Panc1 (cell line): Measurements from ENCODE around the gene ZFP28.

Experiments
- CTCF ChIP-seq: fragments of 450-650 bp; IDR thresholded peaks from 2 replicates; pipeline ENCODE4 v1.5.1; 2017; ENCODE audit warnings: mild to moderate bottlenecking
- POLR2AphosphoS5 ChIP-seq: IDR thresholded peaks from 2 replicates; pipeline ENCODE4 v1.6.1; 2012; ENCODE audit warnings: mild to moderate bottlenecking, low read depth, low read length, moderate library complexity

GRCh38 chr19:56572589-56572988 lies 33.8 kb downstream of the ZFP28 start:
- TF ChIP-seq CTCF (no peak), POLR2AphosphoS5 (no peak)
